RWPE2 (cell line): Measurements from ENCODE around the gene ALPI.
A peak's percentile ranks its signal among the peaks of the same experiment; 100 is the strongest.
"Not testable (repeated sequence)": the region's sequence is repeated elsewhere in the genome, so short reads cannot be mapped to it uniquely, and the experiment has no call there.

Source experiments
- ATAC-seq: fragments of 200-7000 bp; cut with Tn5 transposase; 3 replicates; pipeline ENCODE4 v1.9.1; 2021; ENCODE audit warnings: low read depth
- DNase-seq: peaks from one replicate; pipeline ENCODE4 v3.0.0-alpha.2; 2020; ENCODE audit warnings: low spot score
- H3K27ac ChIP-seq: fragments of 450-650 bp; 2 replicates; pipeline ENCODE4 v1.5.1; 2017; ENCODE audit warnings: mild to moderate bottlenecking; ENCODE audit not compliant: poor library complexity, severe bottlenecking
- H3K27me3 ChIP-seq: fragments of 250-450 bp; sonication (Bioruptor Pico); 2 replicates; pipeline ENCODE4 v1.5.1; 2021; ENCODE audit warnings: mild to moderate bottlenecking, moderate library complexity; ENCODE audit not compliant: insufficient read depth, poor library complexity, severe bottlenecking
- H3K36me3 ChIP-seq: fragments of 250-450 bp; sonication (Bioruptor Pico); 2 replicates; pipeline ENCODE4 v1.5.1; 2020; ENCODE audit warnings: low read depth, mild to moderate bottlenecking, moderate library complexity
- H3K4me1 ChIP-seq: fragments of 250-450 bp; sonication (Bioruptor Pico); 2 replicates; pipeline ENCODE4 v1.5.1; 2021; ENCODE audit warnings: mild to moderate bottlenecking, moderate library complexity; ENCODE audit not compliant: insufficient read depth, poor library complexity, severe bottlenecking
- H3K4me3 ChIP-seq: fragments of 250-450 bp; sonication (Bioruptor Pico); 2 replicates; pipeline ENCODE4 v1.5.1; 2021; ENCODE audit warnings: mild to moderate bottlenecking, moderate library complexity; ENCODE audit not compliant: severe bottlenecking
- H3K9me3 ChIP-seq: fragments of 250-450 bp; sonication (Bioruptor Pico); 2 replicates; pipeline ENCODE4 v1.5.1; 2021; ENCODE audit warnings: mild to moderate bottlenecking, moderate library complexity; ENCODE audit not compliant: severe bottlenecking
- TF ChIP-seq, protein P1 (sequence below): fragments of 450-650 bp; IDR thresholded peaks from one replicate; pipeline ENCODE4 v1.5.1; 2017; ENCODE audit warnings: mild to moderate bottlenecking, moderate library complexity; ENCODE audit not compliant: poor library complexity, severe bottlenecking

The ALPI gene

DNA sequence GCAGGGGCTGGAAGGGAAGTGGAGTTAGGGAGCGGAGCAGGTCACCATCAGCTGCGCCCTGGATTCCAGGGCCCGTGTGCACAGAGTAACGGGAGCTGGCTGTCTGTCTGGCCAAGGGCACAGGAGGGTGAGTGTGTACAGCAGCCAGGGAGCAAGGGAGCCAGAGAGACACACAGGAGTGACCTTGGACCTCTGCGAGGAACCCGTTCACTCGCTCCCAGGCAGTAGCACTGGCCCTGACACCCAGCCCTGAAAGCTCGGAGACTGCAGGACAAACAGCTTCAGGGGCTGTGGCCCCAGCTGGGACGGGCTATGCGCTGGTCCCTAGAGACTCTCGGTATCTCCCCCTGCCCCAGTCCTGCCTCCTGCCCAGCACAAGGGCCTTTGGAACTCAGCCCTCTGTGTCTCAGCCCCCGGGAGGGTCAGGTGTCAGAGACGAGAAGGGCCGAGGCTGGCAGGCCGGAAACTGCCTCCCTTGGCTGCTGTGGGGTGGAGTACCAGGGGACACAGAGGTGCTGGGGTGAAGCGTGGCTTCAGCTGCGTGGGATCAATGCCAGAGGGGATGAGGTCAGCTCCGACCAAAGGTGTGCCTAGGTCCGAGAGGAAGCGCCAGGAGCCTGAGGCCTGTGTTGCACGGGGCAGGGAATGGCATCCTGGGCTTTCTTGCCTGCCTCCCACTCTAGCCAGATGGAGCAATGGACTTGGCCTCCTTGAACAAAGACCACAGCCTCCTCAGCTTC, 12.1 kb upstream of the ALPI start:
- not testable (repeated sequence) for H3K4me1 ChIP-seq, DNase-seq, ATAC-seq

DNA sequence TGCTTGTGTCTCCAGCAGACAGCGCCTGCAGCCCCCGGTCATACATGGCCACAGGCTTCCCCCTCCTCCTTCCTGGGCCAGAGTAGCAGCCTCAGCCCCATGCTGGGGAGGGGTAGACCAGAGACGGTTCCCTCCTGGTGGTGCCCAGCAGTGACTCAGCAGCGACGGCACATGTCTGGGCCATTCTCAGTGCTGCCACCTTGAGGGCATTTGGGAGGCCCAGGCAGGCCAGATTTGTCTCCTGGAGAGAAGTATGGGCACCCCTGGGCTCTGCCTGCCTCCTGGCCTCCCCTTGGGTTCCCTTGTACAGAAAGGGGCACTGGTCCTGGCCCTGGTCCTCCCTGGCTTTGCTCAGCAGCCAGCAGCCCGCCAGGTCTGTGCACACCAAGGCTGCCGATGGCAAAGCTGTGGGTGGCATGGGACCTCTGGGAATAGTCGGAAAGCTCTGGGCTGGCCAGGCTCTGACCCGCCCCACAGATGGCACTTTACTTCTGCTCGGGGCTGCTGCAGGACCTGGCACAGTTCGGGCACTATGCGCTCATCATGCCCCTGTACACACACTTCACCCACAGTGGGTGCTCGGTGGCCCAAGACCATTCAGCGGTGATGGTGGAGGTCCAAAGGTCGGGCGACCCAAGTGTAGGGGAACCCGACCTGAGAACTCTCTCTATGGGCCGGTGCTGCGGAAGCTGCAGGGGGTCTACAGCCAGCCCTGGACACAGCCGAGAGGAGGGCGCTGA, 11.4 kb upstream of the ALPI start:
- DNase-seq: no peak
- ATAC-seq: peak; percentile 64

More for the DNA sequence above, 12.1 kb upstream of the ALPI start:
- H3K36me3 ChIP-seq, H3K27ac ChIP-seq, H3K9me3 ChIP-seq, H3K27me3 ChIP-seq, H3K4me3 ChIP-seq: not testable (repeated sequence)

DNA sequence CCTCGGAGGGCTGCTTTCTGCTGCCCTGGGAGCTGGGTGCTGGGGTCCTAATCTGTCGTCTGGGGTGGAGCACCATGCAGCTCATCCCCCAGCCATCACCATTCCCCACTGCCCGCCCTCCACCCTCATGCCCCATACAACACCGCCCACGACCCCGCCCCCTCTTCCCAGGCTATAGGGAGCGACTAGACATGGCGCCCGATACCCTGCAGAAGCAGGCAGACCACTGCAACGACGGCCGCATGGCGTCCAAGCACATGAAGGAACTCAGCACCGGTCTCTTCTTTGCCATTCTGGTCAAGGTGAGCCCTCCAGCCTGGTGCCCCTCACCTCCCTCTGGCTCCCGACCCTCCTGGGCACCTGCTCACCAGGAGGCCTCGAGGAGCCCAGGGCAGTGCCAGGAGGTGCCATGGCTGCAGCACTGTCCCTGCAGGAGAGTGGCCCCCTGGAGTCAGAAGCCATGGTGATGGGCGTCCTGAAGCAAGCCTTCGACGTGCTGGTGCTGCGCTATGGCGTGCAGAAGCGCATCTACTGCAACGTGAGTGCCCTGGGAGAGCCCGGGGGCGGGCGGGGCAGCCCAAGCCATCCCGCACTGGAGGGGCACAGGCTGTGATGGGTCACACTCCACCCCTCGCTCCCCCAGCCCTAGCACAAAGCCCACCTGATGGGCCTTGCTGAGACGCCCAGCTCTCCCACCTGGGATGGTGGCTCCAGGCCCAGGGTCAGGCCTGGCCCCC, 10.6 kb upstream of the ALPI start:
- H3K27ac ChIP-seq, H3K9me3 ChIP-seq, H3K4me1 ChIP-seq, H3K27me3 ChIP-seq, ATAC-seq, H3K36me3 ChIP-seq, DNase-seq, H3K4me3 ChIP-seq: not testable (repeated sequence)

More for the DNA sequence above, 11.4 kb upstream of the ALPI start:
- no peak overlapping the region for H3K4me3 ChIP-seq
- no peaks in the 10 kb centered on the region for H3K36me3 ChIP-seq
- no peaks in the 10 kb centered on the region for H3K4me1 ChIP-seq
- H3K9me3 ChIP-seq: no peaks in the 10 kb centered on the region
- H3K27me3 ChIP-seq: no peaks in the 10 kb centered on the region
- no peak overlapping the region for H3K27ac ChIP-seq
- TF ChIP-seq, protein P1, sequence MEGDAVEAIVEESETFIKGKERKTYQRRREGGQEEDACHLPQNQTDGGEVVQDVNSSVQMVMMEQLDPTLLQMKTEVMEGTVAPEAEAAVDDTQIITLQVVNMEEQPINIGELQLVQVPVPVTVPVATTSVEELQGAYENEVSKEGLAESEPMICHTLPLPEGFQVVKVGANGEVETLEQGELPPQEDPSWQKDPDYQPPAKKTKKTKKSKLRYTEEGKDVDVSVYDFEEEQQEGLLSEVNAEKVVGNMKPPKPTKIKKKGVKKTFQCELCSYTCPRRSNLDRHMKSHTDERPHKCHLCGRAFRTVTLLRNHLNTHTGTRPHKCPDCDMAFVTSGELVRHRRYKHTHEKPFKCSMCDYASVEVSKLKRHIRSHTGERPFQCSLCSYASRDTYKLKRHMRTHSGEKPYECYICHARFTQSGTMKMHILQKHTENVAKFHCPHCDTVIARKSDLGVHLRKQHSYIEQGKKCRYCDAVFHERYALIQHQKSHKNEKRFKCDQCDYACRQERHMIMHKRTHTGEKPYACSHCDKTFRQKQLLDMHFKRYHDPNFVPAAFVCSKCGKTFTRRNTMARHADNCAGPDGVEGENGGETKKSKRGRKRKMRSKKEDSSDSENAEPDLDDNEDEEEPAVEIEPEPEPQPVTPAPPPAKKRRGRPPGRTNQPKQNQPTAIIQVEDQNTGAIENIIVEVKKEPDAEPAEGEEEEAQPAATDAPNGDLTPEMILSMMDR: peak; percentile 54

DNA sequence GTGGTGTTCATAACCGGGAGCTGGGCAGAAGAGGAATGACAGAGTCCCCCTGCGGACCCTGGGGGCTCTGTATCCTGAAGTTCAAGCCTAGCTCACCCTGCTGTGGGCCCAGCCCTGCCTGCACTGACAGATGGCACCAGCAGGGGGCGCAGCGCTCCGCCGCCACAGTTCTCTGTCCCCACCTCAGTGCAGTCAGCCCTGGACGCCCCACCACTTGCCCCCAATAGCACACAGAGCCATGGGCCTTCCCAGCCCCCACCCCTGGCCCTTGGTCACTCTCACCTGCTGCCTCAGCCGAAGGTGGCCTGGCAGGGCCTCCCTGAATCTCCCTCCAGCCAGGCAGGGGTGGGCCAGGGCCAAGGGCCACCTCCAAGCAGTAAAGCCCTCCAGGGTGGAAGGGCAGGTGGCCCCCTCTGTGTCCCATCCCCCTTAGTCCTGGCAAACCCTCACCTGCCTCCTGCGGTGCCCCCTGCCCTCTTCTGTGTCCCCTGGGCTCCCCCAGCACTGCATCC, 9.6 kb upstream of the ALPI start:
- H3K27ac ChIP-seq, H3K9me3 ChIP-seq, DNase-seq, ATAC-seq, H3K4me3 ChIP-seq, H3K36me3 ChIP-seq, H3K4me1 ChIP-seq, H3K27me3 ChIP-seq: not testable (repeated sequence)
- TF ChIP-seq, protein P1: peak; percentile 34

DNA sequence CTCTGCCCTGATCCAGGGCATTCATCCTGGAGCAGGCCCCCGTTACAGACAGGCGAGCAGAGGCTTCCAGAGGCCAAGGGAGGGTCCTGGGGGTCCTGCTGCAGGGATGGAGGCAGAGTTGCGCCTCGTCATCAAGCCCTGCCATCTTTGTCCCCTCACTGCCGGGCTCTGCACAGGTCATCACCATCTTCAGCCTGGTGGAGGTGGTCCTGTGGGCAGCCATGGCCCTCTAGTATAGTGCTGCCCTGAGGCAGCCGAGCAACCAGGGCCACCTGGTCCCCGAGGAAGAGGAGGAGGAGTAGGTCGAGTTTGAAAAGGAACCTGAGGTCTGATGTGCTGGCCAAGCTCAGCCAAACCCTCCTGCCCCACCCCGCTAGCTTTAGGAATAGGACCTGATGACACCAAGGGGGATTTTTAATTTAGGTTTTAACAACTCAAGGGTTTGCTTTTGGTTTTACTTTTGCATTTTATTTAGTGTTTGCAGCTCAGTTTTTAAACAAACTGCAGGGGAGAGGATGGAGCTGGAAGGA, 8.8 kb upstream of the ALPI start:
- no peak overlapping the region for H3K4me3 ChIP-seq
- DNase-seq (no peak), ATAC-seq (no peak)
- no peaks in the 10 kb centered on the region for H3K27me3 ChIP-seq
- H3K4me1 ChIP-seq: no peaks in the 10 kb centered on the region
- no peaks in the 10 kb centered on the region for H3K36me3 ChIP-seq
- no peak overlapping the region for H3K27ac ChIP-seq
- TF ChIP-seq, protein P1: no peak
- no peaks in the 10 kb centered on the region for H3K9me3 ChIP-seq
